ENCODE measurements around the gene STAT1.
A peak's percentile ranks its signal among the peaks of the same experiment; 100 is the strongest.

STAT1 gene

GRCh38 chr2:191043438-191043837 lies 29.5 kb upstream of the STAT1 start:
- Histone ChIP-seq H3K27me3 (replicated peaks in 2 of 5; ENCODE audit: control insufficient read depth in 4 of 5, insufficient read depth in 5 of 5, low read length in 4 of 5) (no peaks in the 10 kb centered on the region), H3K9me3 (ENCODE audit: control extremely low read depth in 1 of 5, control insufficient read depth in 4 of 5, insufficient read depth in 2 of 5, low read depth in 1 of 5, low read length in 4 of 5) (peaks cover 0 to 5% (median 3%) of the 10 kb centered on the region in 5 experiments), H3K4me1 (ENCODE audit: control extremely low read depth in 1 of 4, control insufficient read depth in 4 of 4, insufficient read depth in 4 of 4, low read length in 3 of 4) (peaks cover 0 to 8% (median 3%) of the 10 kb centered on the region in 4 experiments), H3K4me3 (ENCODE audit: control insufficient read depth in 1 of 7, extremely low read depth in 1 of 7, insufficient read depth in 4 of 7, low read depth in 2 of 7, low read length in 6 of 7) (no peak overlapping the region), H3K36me3 (ENCODE audit: control insufficient read depth in 4 of 4, insufficient read depth in 4 of 4, low read length in 3 of 4) (no peaks in the 10 kb centered on the region), H3K27ac (ENCODE audit: insufficient read depth in 1 of 2, low read depth in 1 of 2, low read length in 2 of 2, poor library complexity in 1 of 2, severe bottlenecking in 2 of 2) (no peak overlapping the region)
- ChIA-PET CTCF (interaction anchor here (0.6 kb wide), 1 partner anchor 438 kb away, joined by 3 read pairs; no protein-coding TSS in a partner anchor), POLR2A (no interaction called here)
- no peak for DNase-seq
- no CpG with 5 or more reads among the region's 3 CpGs for WGBS (ENCODE audit: insufficient coverage)

- no peaks in the 10 kb centered on the region for H3K27me3 ChIP-seq (replicated peaks in 2 of 5; ENCODE audit: control insufficient read depth in 4 of 5, insufficient read depth in 5 of 5, low read length in 4 of 5)
- DNase-seq, result no peak
- H3K9me3 ChIP-seq (ENCODE audit: control extremely low read depth in 1 of 5, control insufficient read depth in 4 of 5, insufficient read depth in 2 of 5, low read depth in 1 of 5, low read length in 4 of 5), result peaks cover 0 to 5% (median 3%) of the 10 kb centered on the region in 5 experiments
- no peaks in the 10 kb centered on the region for H3K36me3 ChIP-seq (ENCODE audit: control insufficient read depth in 4 of 4, insufficient read depth in 4 of 4, low read length in 3 of 4)
- 100% methylated on average over 2 of the region's 3 CpGs for WGBS (ENCODE audit: insufficient coverage)
- no peak overlapping the region for H3K4me3 ChIP-seq (ENCODE audit: control insufficient read depth in 1 of 7, extremely low read depth in 1 of 7, insufficient read depth in 4 of 7, low read depth in 2 of 7, low read length in 6 of 7)
- peaks cover 0 to 16% (median 9%) of the 10 kb centered on the region in 4 experiments for H3K4me1 ChIP-seq (ENCODE audit: control extremely low read depth in 1 of 4, control insufficient read depth in 4 of 4, insufficient read depth in 4 of 4, low read length in 3 of 4)
- POLR2A ChIA-PET, result no interaction called here
- H3K27ac ChIP-seq (ENCODE audit: insufficient read depth in 1 of 2, low read depth in 1 of 2, low read length in 2 of 2, poor library complexity in 1 of 2, severe bottlenecking in 2 of 2), result no peak overlapping the region
- CTCF ChIA-PET, result interaction anchor here (0.7 to 2.9 kb wide), 2 partner anchors 9 to 114 kb away, joined by 4 to 24 read pairs; no protein-coding TSS in a partner anchor
Observed at GRCh38 chr2:191041418-191042161, 27.6 kb upstream of the STAT1 start.

GRCh38 chr2:191039616-191040015 lies 25.6 kb upstream of the STAT1 start:
- H3K27me3 ChIP-seq (replicated peaks in 2 of 5; ENCODE audit: control insufficient read depth in 4 of 5, insufficient read depth in 5 of 5, low read length in 4 of 5), result no peaks in the 10 kb centered on the region
- no peaks in the 10 kb centered on the region for H3K36me3 ChIP-seq (ENCODE audit: control insufficient read depth in 4 of 4, insufficient read depth in 4 of 4, low read length in 3 of 4)
- POLR2A ChIA-PET, result no interaction called here
- CTCF ChIA-PET, result interaction anchor here (1.2 to 2.9 kb wide), 4 partner anchors 10 to 127 kb away, joined by 4 to 24 read pairs (median 6); no protein-coding TSS in a partner anchor
- no peak overlapping the region for H3K27ac ChIP-seq (ENCODE audit: insufficient read depth in 1 of 2, low read depth in 1 of 2, low read length in 2 of 2, poor library complexity in 1 of 2, severe bottlenecking in 2 of 2)
- peaks cover 0 to 19% (median 9%) of the 10 kb centered on the region in 4 experiments for H3K4me1 ChIP-seq (ENCODE audit: control extremely low read depth in 1 of 4, control insufficient read depth in 4 of 4, insufficient read depth in 4 of 4, low read length in 3 of 4)
- DNase-seq, result no peak
- WGBS (ENCODE audit: insufficient coverage), result no CpG with 5 or more reads among the region's 1 CpG
- peaks cover 0 to 4% (median 3%) of the 10 kb centered on the region in 5 experiments for H3K9me3 ChIP-seq (ENCODE audit: control extremely low read depth in 1 of 5, control insufficient read depth in 4 of 5, insufficient read depth in 2 of 5, low read depth in 1 of 5, low read length in 4 of 5)
- no peak overlapping the region for H3K4me3 ChIP-seq (ENCODE audit: control insufficient read depth in 1 of 7, extremely low read depth in 1 of 7, insufficient read depth in 4 of 7, low read depth in 2 of 7, low read length in 6 of 7)

GRCh38 chr2:191038741-191039140 lies 24.8 kb upstream of the STAT1 start:
- ChIA-PET POLR2A (no interaction called here), CTCF (interaction anchor here (1.6 to 2.2 kb wide), 3 partner anchors 10 to 117 kb away, joined by 5 to 7 read pairs (median 6); no protein-coding TSS in a partner anchor)
- no peak overlapping the region for H3K27ac ChIP-seq (ENCODE audit: insufficient read depth in 1 of 2, low read depth in 1 of 2, low read length in 2 of 2, poor library complexity in 1 of 2, severe bottlenecking in 2 of 2)
- no peak for DNase-seq
- H3K9me3 ChIP-seq (ENCODE audit: control extremely low read depth in 1 of 5, control insufficient read depth in 4 of 5, insufficient read depth in 2 of 5, low read depth in 1 of 5, low read length in 4 of 5), result no peaks in the 10 kb centered on the region
- no peaks in the 10 kb centered on the region for H3K27me3 ChIP-seq (replicated peaks in 2 of 5; ENCODE audit: control insufficient read depth in 4 of 5, insufficient read depth in 5 of 5, low read length in 4 of 5)
- no CpG with 5 or more reads among the region's 2 CpGs for WGBS (ENCODE audit: insufficient coverage)
- H3K4me1 ChIP-seq (ENCODE audit: control extremely low read depth in 1 of 4, control insufficient read depth in 4 of 4, insufficient read depth in 4 of 4, low read length in 3 of 4), result peaks cover 0 to 19% (median 9%) of the 10 kb centered on the region in 4 experiments
- H3K36me3 ChIP-seq (ENCODE audit: control insufficient read depth in 4 of 4, insufficient read depth in 4 of 4, low read length in 3 of 4), result no peaks in the 10 kb centered on the region
- H3K4me3 ChIP-seq (ENCODE audit: control insufficient read depth in 1 of 7, extremely low read depth in 1 of 7, insufficient read depth in 4 of 7, low read depth in 2 of 7, low read length in 6 of 7), result no peak overlapping the region

- Histone ChIP-seq H3K36me3 (ENCODE audit: control insufficient read depth in 4 of 4, insufficient read depth in 4 of 4, low read length in 3 of 4) (no peaks in the 10 kb centered on the region), H3K4me1 (ENCODE audit: control extremely low read depth in 1 of 4, control insufficient read depth in 4 of 4, insufficient read depth in 4 of 4, low read length in 3 of 4) (peaks cover 0 to 19% (median 9%) of the 10 kb centered on the region in 4 experiments), H3K4me3 (ENCODE audit: control insufficient read depth in 1 of 7, extremely low read depth in 1 of 7, insufficient read depth in 4 of 7, low read depth in 2 of 7, low read length in 6 of 7) (no peak overlapping the region), H3K9me3 (ENCODE audit: control extremely low read depth in 1 of 5, control insufficient read depth in 4 of 5, insufficient read depth in 2 of 5, low read depth in 1 of 5, low read length in 4 of 5) (no peaks in the 10 kb centered on the region), H3K27me3 (replicated peaks in 2 of 5; ENCODE audit: control insufficient read depth in 4 of 5, insufficient read depth in 5 of 5, low read length in 4 of 5) (no peaks in the 10 kb centered on the region), H3K27ac (ENCODE audit: insufficient read depth in 1 of 2, low read depth in 1 of 2, low read length in 2 of 2, poor library complexity in 1 of 2, severe bottlenecking in 2 of 2) (peak overlapping the region in 1 of 2 experiments; percentile 26)
- peak; percentile 42 to 83 (median 78) for DNase-seq
- CTCF ChIA-PET, result interaction anchor here (1.0 to 2.2 kb wide), 5 partner anchors 9 to 117 kb away, joined by 3 to 8 read pairs (median 5); no protein-coding TSS in a partner anchor
- POLR2A ChIA-PET, result no interaction called here
- WGBS (ENCODE audit: insufficient coverage), result no CpG with 5 or more reads among the region's 2 CpGs
Observed at GRCh38 chr2:191038241-191038725, 24.3 kb upstream of the STAT1 start.

GRCh38 chr2:191037351-191037750 lies 23.4 kb upstream of the STAT1 start:
- Histone ChIP-seq H3K36me3 (ENCODE audit: control insufficient read depth in 4 of 4, insufficient read depth in 4 of 4, low read length in 3 of 4) (no peaks in the 10 kb centered on the region), H3K9me3 (ENCODE audit: control extremely low read depth in 1 of 5, control insufficient read depth in 4 of 5, insufficient read depth in 2 of 5, low read depth in 1 of 5, low read length in 4 of 5) (no peaks in the 10 kb centered on the region), H3K4me1 (ENCODE audit: control extremely low read depth in 1 of 4, control insufficient read depth in 4 of 4, insufficient read depth in 4 of 4, low read length in 3 of 4) (peaks cover 0 to 28% (median 9%) of the 10 kb centered on the region in 4 experiments), H3K4me3 (ENCODE audit: control insufficient read depth in 1 of 7, extremely low read depth in 1 of 7, insufficient read depth in 4 of 7, low read depth in 2 of 7, low read length in 6 of 7) (no peak overlapping the region), H3K27me3 (replicated peaks in 2 of 5; ENCODE audit: control insufficient read depth in 4 of 5, insufficient read depth in 5 of 5, low read length in 4 of 5) (no peaks in the 10 kb centered on the region), H3K27ac (ENCODE audit: insufficient read depth in 1 of 2, low read depth in 1 of 2, low read length in 2 of 2, poor library complexity in 1 of 2, severe bottlenecking in 2 of 2) (no peak overlapping the region)
- ChIA-PET CTCF (interaction anchor here (1.0 to 1.7 kb wide), 5 partner anchors 9 to 55 kb away, joined by 3 to 8 read pairs (median 5); no protein-coding TSS in a partner anchor), POLR2A (interaction anchor here (0.6 kb wide), 1 partner anchor 339 kb away, joined by 5 read pairs; no protein-coding TSS in a partner anchor)
- DNase-seq, result no peak
- WGBS (ENCODE audit: insufficient coverage), result 100% methylated on average over 4 of the region's 4 CpGs

- H3K36me3 ChIP-seq (ENCODE audit: control insufficient read depth in 4 of 4, insufficient read depth in 4 of 4, low read length in 3 of 4), result no peaks in the 10 kb centered on the region
- CTCF ChIA-PET, result interaction anchor here (1.1 to 3.1 kb wide), 7 partner anchors 12 to 119 kb away, joined by 3 to 16 read pairs (median 4); partner anchors contain the start of gene STAT1
Observed at GRCh38 chr2:191036363-191036762, 22.4 kb upstream of the STAT1 start.

More at GRCh38 chr2:191036363-191036762, 22.4 kb upstream of the STAT1 start:
- H3K27ac ChIP-seq (ENCODE audit: insufficient read depth in 1 of 2, low read depth in 1 of 2, low read length in 2 of 2, poor library complexity in 1 of 2, severe bottlenecking in 2 of 2), result no peak overlapping the region
- WGBS (ENCODE audit: insufficient coverage), result 93% methylated on average over 2 of the region's 2 CpGs
- no peak for DNase-seq
- no peaks in the 10 kb centered on the region for H3K9me3 ChIP-seq (ENCODE audit: control extremely low read depth in 1 of 5, control insufficient read depth in 4 of 5, insufficient read depth in 2 of 5, low read depth in 1 of 5, low read length in 4 of 5)
- peaks cover 0 to 30% (median 9%) of the 10 kb centered on the region in 4 experiments for H3K4me1 ChIP-seq (ENCODE audit: control extremely low read depth in 1 of 4, control insufficient read depth in 4 of 4, insufficient read depth in 4 of 4, low read length in 3 of 4)
- no peak overlapping the region for H3K4me3 ChIP-seq (ENCODE audit: control insufficient read depth in 1 of 7, extremely low read depth in 1 of 7, insufficient read depth in 4 of 7, low read depth in 2 of 7, low read length in 6 of 7)
- no peaks in the 10 kb centered on the region for H3K27me3 ChIP-seq (replicated peaks in 2 of 5; ENCODE audit: control insufficient read depth in 4 of 5, insufficient read depth in 5 of 5, low read length in 4 of 5)
- POLR2A ChIA-PET, result no interaction called here
